Measurements from ENCODE around the gene TPSB2.

Gene TPSB2

GRCh38 chr16:1181404-1182315 is 48.3 kb downstream of the TPSB2 start:
- DNase-seq (ENCODE audit: low spot score), result no peak

- DNase-seq (ENCODE audit: low spot score), result no peak
Measured at GRCh38 chr16:1180549-1181403, 49.2 kb downstream of the TPSB2 start.

All from activated CD4-positive, alpha-beta T cell treated with anti-CD3 and anti-CD28 coated beads, Interleukin-2, Interleukin-4, amounts not matched to agents 100 ng/mL and 50 ng/mL, durations not matched to agents 16 hours and 8 hours (primary cell).